NT2/D1 (cell line): Measurements from ENCODE around the gene ABCG8.

Experiments used
- SUZ12 ChIP-seq: IDR thresholded peaks from 2 replicates; pipeline ENCODE4 v1.6.1; 2011; ENCODE audit not compliant: insufficient read length, insufficient read depth; ENCODE audit errors: extremely low read depth
- YY1 ChIP-seq: IDR thresholded peaks from 2 replicates; pipeline ENCODE4 v1.6.1; 2011; ENCODE audit not compliant: insufficient read length, insufficient read depth
- ZNF274 ChIP-seq: IDR thresholded peaks from 2 replicates; pipeline ENCODE4 v1.6.1; 2011; ENCODE audit warnings: mild to moderate bottlenecking, low read depth, low read length

- TF ChIP-seq ZNF274: no peak
- TF ChIP-seq SUZ12: no peak
- no peak for TF ChIP-seq YY1
These were observed 60.1 kb downstream of the ABCG8 start for GRCh38 chr2:43898838-43899346.
